Measurements from ENCODE around the gene DMBX1. TPM values are rescaled to one million over a fixed set of nuclear protein-coding genes. Genes with fewer than 3 reads are reported as not detected.
A peak's percentile ranks its signal among the peaks of the same experiment; 100 is the strongest.

DMBX1 gene
- total and polyA plus RNA-seq, 2 donors (not counting 1 experiment from before 2014, with no cell fraction given): not detected

GRCh38 chr1:46447499-46448108 lies 42.0 kb upstream of the DMBX1 start:
- Histone ChIP-seq H3K4me2 (replicated peaks; ENCODE audit: low read depth, low read length, poor library complexity, severe bottlenecking) (peak overlapping the region; percentile 57), H3K27ac (ENCODE audit: low read length in 2 of 2) (no peak overlapping the region), H3K4me1 (ENCODE audit: control insufficient read depth in 2 of 2, insufficient read depth in 2 of 2, low read length in 2 of 2) (peaks cover 12 to 15% of the 10 kb centered on the region in 2 donors), H3K36me3 (replicated peaks in 1 of 2; ENCODE audit: control extremely low read depth in 1 of 2, control insufficient read depth in 1 of 2, extremely low read depth in 1 of 2, insufficient read depth in 2 of 2, low read length in 1 of 2) (no peaks in the 10 kb centered on the region), H3K9me3 (ENCODE audit: control extremely low read depth in 1 of 3, control insufficient read depth in 2 of 3, insufficient read depth in 1 of 3, low read length in 2 of 3) (no peaks in the 10 kb centered on the region), H4K20me1 (ENCODE audit: control insufficient read depth, insufficient read depth, low read length, poor library complexity, severe bottlenecking) (no peaks in the 10 kb centered on the region), H2AFZ (ENCODE audit: insufficient read depth, low read depth, low read length, poor library complexity, severe bottlenecking) (no peak overlapping the region), H3K27me3 (replicated peaks in 1 of 4; ENCODE audit: control extremely low read depth in 1 of 4, control insufficient read depth in 3 of 4, insufficient read depth in 4 of 4, low read length in 3 of 4) (peaks cover 0 to 61% (median 19%) of the 10 kb centered on the region in 4 experiments), H3K4me3 (ENCODE audit: control extremely low read depth in 1 of 5, extremely low read depth in 1 of 5, insufficient read depth in 1 of 5, low read depth in 2 of 5, low read length in 4 of 5) (no peak overlapping the region), H3K9ac (ENCODE audit: low read length) (no peak overlapping the region), H3K79me2 (ENCODE audit: control insufficient read depth, insufficient read depth, low read length) (no peaks in the 10 kb centered on the region)
- peak overlapping the region; percentile 7 for H3K4me3 Mint-ChIP-seq
- DNase-seq: peak; percentile 12
- ChIA-PET CTCF (interaction anchor here (0.5 to 4.9 kb wide), 18 partner anchors 9 to 279 kb away, joined by 3 to 122 read pairs (median 4); no protein-coding TSS in a partner anchor), POLR2A (no interaction called here)
- peaks cover 55% of the 10 kb centered on the region for H3K27me3 Mint-ChIP-seq
- 22% methylated on average over 13 of the region's 14 CpGs for WGBS (ENCODE audit: insufficient coverage)
- H3K27ac Mint-ChIP-seq: no peak overlapping the region
- peaks cover 21% of the 10 kb centered on the region for H3K4me1 Mint-ChIP-seq
- intact Hi-C loops (cut with micrococcal nuclease): loop anchor here (1.0 to 5.0 kb wide), 2 partner anchors 100 to 278 kb away; no protein-coding TSS in a partner anchor
- ATAC-seq (ENCODE audit: low read depth): no peak
- TF ChIP-seq EZH2 (IDR thresholded peaks at IDR 0.05; ENCODE audit: borderline replicate concordance, insufficient read depth, low read depth, low read length, poor library complexity, severe bottlenecking): no peak
- no peak for TF ChIP-seq CTCF (IDR thresholded peaks at IDR 0.05)
- no peaks in the 10 kb centered on the region for H3K9me3 Mint-ChIP-seq (ENCODE audit: insufficient read depth)
